Hepatocyte (in vitro differentiated cells): ENCODE results near the gene LCORL. TPM values are rescaled to one million over a fixed set of nuclear protein-coding genes. Genes with fewer than 3 reads are reported as not detected.

Experiments
- DNase-seq: peaks from one replicate; pipeline ENCODE4 v3.0.0-alpha.2; 2016; ENCODE audit warnings: low spot score
- H2AFZ ChIP-seq: fragments of 200-600 bp; sonication (generic); 2 replicates; pipeline ENCODE4 v1.6.0; 2016; ENCODE audit warnings: antibody characterized with exemption, mild to moderate bottlenecking
- H3K27ac ChIP-seq: fragments of 200-600 bp; sonication (generic); 2 replicates; pipeline ENCODE4 v1.5.1; 2016; ENCODE audit warnings: mild to moderate bottlenecking
- H3K27me3 ChIP-seq: fragments of 200-600 bp; sonication (generic); 2 replicates; pipeline ENCODE4 v1.6.1; 2016
- H3K36me3 ChIP-seq: fragments of 200-600 bp; sonication (generic); replicated peaks from 2 replicates; pipeline ENCODE4 v1.5.1; 2016; ENCODE audit warnings: low read depth; ENCODE audit not compliant: insufficient read depth
- H3K4me1 ChIP-seq: fragments of 200-600 bp; sonication (generic); 2 replicates; pipeline ENCODE4 v1.5.1; 2016; ENCODE audit warnings: mild to moderate bottlenecking, moderate library complexity; ENCODE audit not compliant: insufficient read depth
- H3K4me2 ChIP-seq: fragments of 200-600 bp; sonication (generic); 2 replicates; pipeline ENCODE4 v1.6.0; 2016
- H3K4me3 ChIP-seq: fragments of 200-600 bp; sonication (generic); 2 replicates; pipeline ENCODE4 v1.5.1; 2016; ENCODE audit warnings: mild to moderate bottlenecking
- H3K79me2 ChIP-seq: fragments of 200-600 bp; sonication (generic); 2 replicates; pipeline ENCODE4 v1.6.0; 2017; ENCODE audit warnings: mild to moderate bottlenecking
- H3K9me2 ChIP-seq: fragments of 200-600 bp; sonication (generic); replicated peaks from 2 replicates; pipeline ENCODE4 v1.6.0; 2017; ENCODE audit warnings: mild to moderate bottlenecking; ENCODE audit not compliant: insufficient read depth
- H3K9me3 ChIP-seq: fragments of 200-600 bp; sonication (generic); 2 replicates; pipeline ENCODE4 v1.5.1; 2016; ENCODE audit warnings: low read depth, mild to moderate bottlenecking
- H4K20me1 ChIP-seq: fragments of 200-600 bp; sonication (generic); 2 replicates; pipeline ENCODE4 v1.6.0; 2016; ENCODE audit warnings: mild to moderate bottlenecking; ENCODE audit not compliant: insufficient read depth, poor library complexity, severe bottlenecking
- EZH2 ChIP-seq: fragments of 200-600 bp; sonication (generic); IDR thresholded peaks from 2 replicates; pipeline ENCODE4 v1.6.1; 2016; ENCODE audit warnings: antibody characterized with exemption, mild to moderate bottlenecking, borderline replicate concordance
- EZH2phosphoT487 ChIP-seq: fragments of 200-600 bp; sonication (generic); IDR thresholded peaks from one replicate; pipeline ENCODE4 v1.6.1; 2018; ENCODE audit warnings: antibody characterized with exemption, mild to moderate bottlenecking, low read depth, moderate library complexity; ENCODE audit not compliant: unreplicated experiment, severe bottlenecking
- WGBS: methylation state at CpG from one replicate; pipeline ENCODE4 v1.1.6; 2016; ENCODE audit warnings: low lambda C conversion rate; ENCODE audit errors: missing lambda C conversion rate; 5-methylcytosine and 5-hydroxymethylcytosine counted together
- polyA plus RNA-seq: library from polyadenylated mRNA; unstranded; fragments of >200 nt; fragmentation: Nextera tagmentation; extraction: Ambion mirVana; gene quantifications from 2 replicates; pipeline ENCODE4 v1.2.1, GENCODE V29; 2016
- total RNA-seq: library from RNA; depleted of rRNA; stranded (reverse); fragments of >200 nt; gene quantifications from 2 replicates; pipeline ENCODE4 v1.2.3, GENCODE V29; 2014
- TF ChIP-seq, protein P1 (sequence below): fragments of 200-600 bp; sonication (generic); IDR thresholded peaks from 2 replicates; pipeline ENCODE4 v1.5.1; 2016; ENCODE audit warnings: antibody characterized with exemption, mild to moderate bottlenecking; ENCODE audit not compliant: poor library complexity

LCORL gene
- total and polyA plus RNA-seq, 2 experiments from 2014 or later, result 9.4 to 19.6 TPM

DNA sequence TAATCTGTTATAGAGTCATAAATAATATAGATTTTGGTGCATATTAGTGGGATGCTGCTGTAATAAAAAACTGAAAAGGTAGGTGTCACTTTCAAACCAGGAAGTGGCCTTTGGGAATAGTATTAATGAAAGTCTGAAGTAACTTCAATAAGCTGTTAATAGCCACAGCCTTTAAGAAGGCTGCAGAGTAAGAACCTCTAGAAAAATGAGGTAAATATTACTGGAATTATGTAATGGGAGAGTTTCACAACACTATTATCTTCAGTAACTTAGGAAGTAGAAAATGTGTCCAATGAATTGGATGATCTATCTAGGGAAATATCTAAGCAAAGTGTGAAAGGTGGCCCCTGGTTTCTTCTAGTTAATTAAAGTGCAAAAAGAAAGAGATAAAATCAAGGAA is 106.1 kb downstream of the LCORL start:
- Histone ChIP-seq H3K36me3 (no peaks in the 10 kb centered on the region), H3K4me3 (no peak overlapping the region), H3K9me2 (no peaks in the 10 kb centered on the region), H2AFZ (no peak overlapping the region), H3K27ac (no peak overlapping the region), H3K4me1 (no peaks in the 10 kb centered on the region), H3K79me2 (peaks cover 3% of the 10 kb centered on the region), H4K20me1 (no peaks in the 10 kb centered on the region), H3K4me2 (no peak overlapping the region), H3K27me3 (no peaks in the 10 kb centered on the region), H3K9me3 (no peaks in the 10 kb centered on the region)
- TF ChIP-seq, protein P1, sequence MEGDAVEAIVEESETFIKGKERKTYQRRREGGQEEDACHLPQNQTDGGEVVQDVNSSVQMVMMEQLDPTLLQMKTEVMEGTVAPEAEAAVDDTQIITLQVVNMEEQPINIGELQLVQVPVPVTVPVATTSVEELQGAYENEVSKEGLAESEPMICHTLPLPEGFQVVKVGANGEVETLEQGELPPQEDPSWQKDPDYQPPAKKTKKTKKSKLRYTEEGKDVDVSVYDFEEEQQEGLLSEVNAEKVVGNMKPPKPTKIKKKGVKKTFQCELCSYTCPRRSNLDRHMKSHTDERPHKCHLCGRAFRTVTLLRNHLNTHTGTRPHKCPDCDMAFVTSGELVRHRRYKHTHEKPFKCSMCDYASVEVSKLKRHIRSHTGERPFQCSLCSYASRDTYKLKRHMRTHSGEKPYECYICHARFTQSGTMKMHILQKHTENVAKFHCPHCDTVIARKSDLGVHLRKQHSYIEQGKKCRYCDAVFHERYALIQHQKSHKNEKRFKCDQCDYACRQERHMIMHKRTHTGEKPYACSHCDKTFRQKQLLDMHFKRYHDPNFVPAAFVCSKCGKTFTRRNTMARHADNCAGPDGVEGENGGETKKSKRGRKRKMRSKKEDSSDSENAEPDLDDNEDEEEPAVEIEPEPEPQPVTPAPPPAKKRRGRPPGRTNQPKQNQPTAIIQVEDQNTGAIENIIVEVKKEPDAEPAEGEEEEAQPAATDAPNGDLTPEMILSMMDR, result no peak
- TF ChIP-seq EZH2 (no peak), EZH2phosphoT487 (no peak)
- no peak for DNase-seq

DNA sequence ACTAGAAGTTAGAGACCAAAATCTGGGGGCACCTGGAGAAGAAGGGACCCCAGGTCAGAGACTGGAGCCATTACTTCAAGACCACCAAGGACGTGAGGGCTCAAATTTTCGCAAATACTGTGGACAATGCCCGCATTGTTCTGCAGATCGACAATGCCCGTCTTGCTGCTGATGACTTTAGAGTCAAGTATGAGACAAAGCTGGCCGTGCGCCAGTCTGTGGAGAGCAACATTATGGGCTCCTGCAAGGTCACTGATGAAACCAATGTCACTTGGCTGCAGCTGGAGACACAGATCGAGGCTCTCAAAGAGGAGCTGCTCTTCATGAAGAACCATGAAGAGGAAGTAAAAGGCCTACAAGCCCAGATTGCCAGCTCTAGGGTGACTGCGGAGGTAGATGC is 109.5 kb downstream of the LCORL start:
- no peak for TF ChIP-seq EZH2
- no peak for TF ChIP-seq EZH2phosphoT487
- TF ChIP-seq, protein P1, result no peak
- no peak for DNase-seq
- Histone ChIP-seq H3K4me2 (no peak overlapping the region), H3K4me3 (no peak overlapping the region), H3K4me1 (no peaks in the 10 kb centered on the region), H3K79me2 (no peaks in the 10 kb centered on the region), H4K20me1 (no peaks in the 10 kb centered on the region), H3K27ac (no peak overlapping the region), H3K9me3 (no peaks in the 10 kb centered on the region), H2AFZ (no peak overlapping the region), H3K27me3 (no peaks in the 10 kb centered on the region), H3K9me2 (no peaks in the 10 kb centered on the region), H3K36me3 (no peaks in the 10 kb centered on the region)
- 99% methylated on average over 9 of the region's 9 CpGs for WGBS

DNA sequence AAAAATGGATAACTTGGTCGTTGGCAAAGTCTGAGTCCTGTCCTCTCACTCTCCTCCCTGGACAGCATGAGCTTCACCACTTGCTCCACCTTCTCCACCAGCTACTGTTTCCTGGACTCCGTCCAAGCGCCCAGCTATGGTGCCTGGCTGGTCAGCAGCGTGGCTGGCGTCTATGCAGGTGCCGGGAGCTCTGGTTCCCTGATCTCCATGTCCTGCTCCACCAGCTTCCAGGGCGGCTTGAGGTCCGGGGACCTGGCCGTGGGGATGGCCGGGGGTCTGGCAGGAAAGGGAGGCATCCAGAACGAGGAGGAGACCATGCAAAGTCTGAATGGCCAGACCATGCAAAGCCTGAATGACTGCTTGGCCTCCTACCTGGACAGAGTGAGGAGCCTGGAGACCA is 109.9 kb downstream of the LCORL start:
- no peak for DNase-seq
- Histone ChIP-seq H3K9me3 (no peaks in the 10 kb centered on the region), H3K4me3 (no peak overlapping the region), H2AFZ (no peak overlapping the region), H4K20me1 (no peaks in the 10 kb centered on the region), H3K27ac (no peak overlapping the region), H3K9me2 (no peaks in the 10 kb centered on the region), H3K4me1 (no peaks in the 10 kb centered on the region), H3K79me2 (no peaks in the 10 kb centered on the region), H3K36me3 (no peaks in the 10 kb centered on the region), H3K4me2 (no peak overlapping the region), H3K27me3 (no peaks in the 10 kb centered on the region)
- 98% methylated on average over 11 of the region's 11 CpGs for WGBS
- TF ChIP-seq EZH2 (no peak), EZH2phosphoT487 (no peak)
- TF ChIP-seq, protein P1, result no peak

DNA sequence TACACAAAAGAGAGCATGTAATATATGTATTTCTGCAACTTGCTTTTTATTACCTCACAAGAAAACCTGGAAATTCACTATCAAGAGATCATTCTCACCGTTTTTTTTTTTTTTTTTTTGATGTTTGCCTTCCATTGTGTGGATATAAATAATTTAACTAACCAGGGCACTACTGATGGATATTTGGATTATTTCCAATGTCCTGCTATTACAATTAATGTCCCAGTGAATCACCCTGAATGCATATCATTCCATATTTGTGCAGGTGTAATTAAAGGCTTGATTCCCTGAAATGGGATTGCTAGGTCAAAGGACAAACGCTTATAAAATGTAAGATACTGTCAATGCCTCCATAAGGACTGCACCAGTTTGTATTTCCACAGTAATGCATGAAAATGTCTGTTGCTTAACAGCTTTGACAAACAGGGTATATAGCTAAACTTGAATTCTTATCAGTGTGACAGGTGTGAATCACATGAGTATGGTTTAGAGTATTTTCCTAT is 123.0 kb downstream of the LCORL start:
- H3K4me3 ChIP-seq, result no peak overlapping the region
- no peak for DNase-seq
- 79% methylated on average over 2 of the region's 2 CpGs for WGBS

More for the DNA sequence above, 123.0 kb downstream of the LCORL start:
- no peaks in the 10 kb centered on the region for H3K79me2 ChIP-seq
- H3K9me3 ChIP-seq, result no peaks in the 10 kb centered on the region
- no peak overlapping the region for H3K27ac ChIP-seq
- TF ChIP-seq, protein P1, result no peak
- TF ChIP-seq EZH2phosphoT487, result no peak
- no peak for TF ChIP-seq EZH2
- H3K9me2 ChIP-seq, result no peaks in the 10 kb centered on the region
- no peaks in the 10 kb centered on the region for H3K36me3 ChIP-seq
- no peaks in the 10 kb centered on the region for H3K4me1 ChIP-seq
- no peak overlapping the region for H3K4me2 ChIP-seq
- H3K27me3 ChIP-seq, result no peaks in the 10 kb centered on the region
- no peak overlapping the region for H2AFZ ChIP-seq
- no peaks in the 10 kb centered on the region for H4K20me1 ChIP-seq
